OCI-M2 (cell line): ENCODE results near the gene ASPM.
"Not testable (repeated sequence)": the region's sequence is repeated elsewhere in the genome, so short reads cannot be mapped to it uniquely, and the experiment has no call there.

Source experiments
- DNase-seq: peaks from one replicate; lab custom pipeline; 2025; ENCODE audit not compliant: unreplicated experiment; lab: John Stamatoyannopoulos, UW

The ASPM gene

GRCh38 chr1:197092491-197093023, 53.9 kb downstream of the ASPM start:
- DNase-seq: no peak

DNA sequence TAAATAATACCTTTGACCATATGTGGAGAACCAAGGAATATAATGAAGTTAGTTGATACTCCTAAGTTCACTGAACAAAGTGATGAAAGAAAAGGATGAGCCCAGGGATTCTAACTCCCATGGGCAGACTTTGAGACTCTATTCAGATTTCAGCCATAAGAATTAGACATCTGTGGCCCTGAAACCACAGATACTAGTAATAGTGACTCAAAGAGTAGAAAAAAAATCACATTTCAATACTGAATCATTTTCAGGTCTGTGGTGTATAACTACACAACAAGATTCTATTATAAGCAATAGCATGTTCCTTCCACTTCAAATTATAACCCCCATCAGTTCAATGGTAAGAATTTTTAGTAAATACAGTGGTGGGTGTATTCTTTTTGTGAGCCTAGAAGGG, 63.0 kb downstream of the ASPM start:
- no peak for DNase-seq

DNA sequence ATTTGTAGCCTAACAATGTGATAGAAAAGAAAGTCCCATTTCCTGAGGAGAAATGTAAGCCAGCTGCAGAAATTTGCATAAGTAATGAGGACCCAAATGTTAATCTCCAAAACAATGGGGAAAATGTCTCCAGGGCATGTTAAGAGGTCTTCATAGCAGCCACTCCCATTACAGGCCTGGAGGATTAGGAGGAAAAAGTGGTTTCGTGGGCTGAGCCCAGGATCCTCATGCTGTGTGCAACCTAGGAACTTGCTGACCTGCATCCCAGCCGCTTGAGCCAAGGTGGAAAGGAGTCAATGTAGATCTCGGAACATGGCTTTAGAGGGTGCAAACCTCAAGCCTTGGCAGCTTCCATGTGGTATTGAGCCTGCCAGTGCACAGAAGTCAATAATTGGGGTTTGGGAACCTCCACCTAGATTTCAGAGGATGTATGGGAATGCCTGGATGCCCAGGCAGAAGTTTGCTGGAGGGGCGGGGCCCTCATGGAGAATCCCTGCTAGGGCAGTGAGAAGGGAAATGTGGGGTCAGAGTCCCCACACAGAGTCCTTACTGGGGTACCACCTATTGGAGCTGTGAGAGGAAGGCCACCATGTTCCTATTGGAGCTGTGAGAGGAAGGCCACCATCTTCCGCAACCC, 65.2 kb downstream of the ASPM start:
- DNase-seq: no peak

GRCh38 chr1:197080323-197080722, 66.1 kb downstream of the ASPM start:
- DNase-seq: no peak

- no peak for DNase-seq
These were observed 69.9 kb downstream of the ASPM start for GRCh38 chr1:197076585-197076984.

DNA sequence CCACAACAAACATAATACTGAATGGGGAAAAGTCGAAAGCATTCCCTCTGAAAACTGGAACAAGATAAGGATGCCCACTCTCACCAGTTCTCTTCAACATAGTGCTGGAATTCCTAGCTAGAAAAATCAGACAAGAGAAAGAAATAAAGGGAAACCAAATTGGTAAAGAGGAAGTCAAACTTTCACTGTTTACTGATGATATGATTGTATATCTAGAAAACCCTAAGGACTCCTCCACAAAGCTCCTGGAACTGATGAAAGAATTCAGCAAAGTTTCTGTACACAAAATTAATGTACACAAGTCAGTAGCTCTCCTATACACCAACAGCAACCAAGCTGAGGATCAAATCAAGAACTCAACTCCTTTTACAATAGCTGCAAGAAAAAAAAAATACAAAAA, 72.5 kb downstream of the ASPM start:
- DNase-seq: no peak

DNA sequence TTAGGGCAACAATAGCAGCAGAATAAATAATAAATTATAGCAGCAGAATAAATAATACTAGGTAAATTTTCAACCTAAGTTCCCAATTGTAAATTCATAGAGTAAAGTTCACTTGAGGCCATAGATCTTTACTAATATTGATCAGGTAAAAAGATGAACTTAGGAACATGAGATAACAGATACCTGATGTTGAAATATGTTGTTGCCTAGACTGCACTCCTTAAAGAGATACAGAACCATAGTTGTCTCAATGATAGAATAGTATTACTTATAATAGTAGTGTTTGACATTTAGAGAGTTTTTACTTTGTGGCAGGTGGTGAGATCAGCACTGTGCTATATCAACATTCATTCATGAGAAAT, 79.0 kb downstream of the ASPM start:
- no peak for DNase-seq

GRCh38 chr1:197066719-197067456, 79.6 kb downstream of the ASPM start, which contains the start of gene F13B:
Gene F13B (minus strand): TSS chr1:197067260. CDS start chr1:197067223, 37 bp downstream.
- DNase-seq: no peak

DNA sequence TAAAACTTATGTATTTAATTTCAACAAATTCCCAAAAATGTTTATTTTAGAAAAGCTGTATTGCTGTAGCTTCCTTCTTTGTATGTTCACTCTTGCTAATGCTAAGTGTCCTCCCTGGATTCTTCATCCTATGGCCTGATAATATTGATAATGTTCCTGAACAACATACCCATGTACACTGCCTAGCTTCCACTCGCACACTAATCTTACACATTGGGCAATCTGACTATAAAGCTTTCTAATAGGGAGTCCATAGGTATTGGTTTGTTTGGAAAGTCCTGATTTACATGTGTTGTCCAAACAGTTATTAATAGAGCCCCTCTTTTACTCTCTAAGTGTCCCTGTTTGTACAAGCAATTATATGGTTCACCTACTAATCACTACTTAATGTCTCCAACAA, 80.2 kb downstream of the ASPM start:
- DNase-seq: no peak

- no peak for DNase-seq
These were observed 80.9 kb downstream of the ASPM start for GRCh38 chr1:197065559-197065958.

- DNase-seq: no peak
These were observed 83.3 kb downstream of the ASPM start for GRCh38 chr1:197063212-197063611.

- no peak for DNase-seq
These were observed 83.8 kb downstream of the ASPM start for GRCh38 chr1:197062692-197063091.

GRCh38 chr1:197049100-197049499, 97.4 kb downstream of the ASPM start:
- no peak for DNase-seq

DNA sequence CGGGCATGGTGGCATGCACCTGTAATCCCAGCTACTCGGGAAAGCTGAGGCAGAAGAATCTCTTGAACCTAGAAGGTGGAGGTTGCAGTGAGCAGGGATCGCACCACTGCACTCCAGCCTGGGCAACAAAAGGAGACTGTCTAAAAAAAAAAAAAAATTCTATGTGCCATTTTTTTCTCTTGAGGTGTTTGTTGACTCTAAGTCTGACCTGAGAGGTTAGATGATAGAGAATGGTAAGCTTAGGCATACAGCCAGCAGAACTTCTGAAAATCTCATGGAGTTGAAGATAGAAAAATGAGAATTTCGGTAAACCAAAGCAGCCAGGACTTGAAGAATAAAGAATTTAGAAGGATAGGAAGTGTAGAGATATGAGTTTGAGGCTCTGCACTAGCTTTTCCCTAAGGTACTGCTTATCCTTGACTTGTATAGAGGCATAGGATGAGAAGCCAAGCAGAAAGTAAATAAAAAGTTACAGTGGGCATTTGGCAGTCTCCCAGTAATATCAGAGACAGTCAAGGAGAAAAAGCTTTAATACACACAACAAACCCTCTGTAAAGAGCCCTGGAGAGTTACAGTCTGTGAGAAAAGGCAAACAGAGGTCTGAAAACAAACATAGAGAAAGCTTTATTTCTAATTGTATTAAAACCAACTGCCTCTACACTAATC, 103.7 kb downstream of the ASPM start:
- no peak for DNase-seq

GRCh38 chr1:197041486-197042353, 104.7 kb downstream of the ASPM start:
- DNase-seq: no peak

- DNase-seq: no peak
These were observed 109.6 kb downstream of the ASPM start for GRCh38 chr1:197036861-197037260.

- not testable (repeated sequence) for DNase-seq
These were observed 111.7 kb downstream of the ASPM start for GRCh38 chr1:197034631-197035339.
